Prostate gland (tissue), 2 donors: ENCODE measurements around the gene CA5A.
A peak's percentile ranks its signal among the peaks of the same experiment; 100 is the strongest.
"Not testable (repeated sequence)": the region's sequence is repeated elsewhere in the genome, so short reads cannot be mapped to it uniquely, and the experiment has no call there.

Experiments
- POLR2A ChIP-seq: fragments of 450-650 bp; IDR thresholded peaks from one replicate; pipeline ENCODE4 v1.6.1; 2016; ENCODE audit warnings: antibody characterized with exemption, mild to moderate bottlenecking
- TF ChIP-seq, protein P1 (sequence below), 4 experiments: fragments of 200-600 bp in 2 of 4; fragments of 450-650 bp in 2 of 4; sonication (generic) in 2 of 4; IDR thresholded peaks; 1 replicate in 3 of 4; 2 replicates in 1 of 4; pipeline ENCODE4 v1.5.1; 2016 to 2019; ENCODE audit warnings: antibody characterized with exemption in 4 of 4, mild to moderate bottlenecking in 2 of 4, moderate library complexity in 2 of 4

- TF ChIP-seq, protein P1, sequence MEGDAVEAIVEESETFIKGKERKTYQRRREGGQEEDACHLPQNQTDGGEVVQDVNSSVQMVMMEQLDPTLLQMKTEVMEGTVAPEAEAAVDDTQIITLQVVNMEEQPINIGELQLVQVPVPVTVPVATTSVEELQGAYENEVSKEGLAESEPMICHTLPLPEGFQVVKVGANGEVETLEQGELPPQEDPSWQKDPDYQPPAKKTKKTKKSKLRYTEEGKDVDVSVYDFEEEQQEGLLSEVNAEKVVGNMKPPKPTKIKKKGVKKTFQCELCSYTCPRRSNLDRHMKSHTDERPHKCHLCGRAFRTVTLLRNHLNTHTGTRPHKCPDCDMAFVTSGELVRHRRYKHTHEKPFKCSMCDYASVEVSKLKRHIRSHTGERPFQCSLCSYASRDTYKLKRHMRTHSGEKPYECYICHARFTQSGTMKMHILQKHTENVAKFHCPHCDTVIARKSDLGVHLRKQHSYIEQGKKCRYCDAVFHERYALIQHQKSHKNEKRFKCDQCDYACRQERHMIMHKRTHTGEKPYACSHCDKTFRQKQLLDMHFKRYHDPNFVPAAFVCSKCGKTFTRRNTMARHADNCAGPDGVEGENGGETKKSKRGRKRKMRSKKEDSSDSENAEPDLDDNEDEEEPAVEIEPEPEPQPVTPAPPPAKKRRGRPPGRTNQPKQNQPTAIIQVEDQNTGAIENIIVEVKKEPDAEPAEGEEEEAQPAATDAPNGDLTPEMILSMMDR (IDR thresholded peaks at IDR 0.05), result peak; percentile 56 to 85 (median 72)
- not testable (repeated sequence) for TF ChIP-seq POLR2A
Observed at GRCh38 chr16:87909203-87909935, 27.0 kb downstream of the CA5A start.
